Suprapubic skin (tissue), 4 donors: ENCODE measurements around the gene CREB3L4.

ENCODE experiments used
- EP300 ChIP-seq: sonication (generic); formaldehyde crosslinking; IDR thresholded peaks from one replicate; pipeline ENCODE4 v1.6.1; 2017; ENCODE audit warnings: antibody characterized with exemption
- POLR2A ChIP-seq, 2 donors: fragments of 450-650 bp; IDR thresholded peaks; one replicate each; pipeline ENCODE4 v1.6.1; 2017; ENCODE audit warnings: antibody characterized with exemption in 2 of 2, mild to moderate bottlenecking in 2 of 2, moderate library complexity in 2 of 2
- POLR2AphosphoS5 ChIP-seq, 3 donors: sonication (generic); formaldehyde crosslinking; IDR thresholded peaks; one replicate each; pipeline ENCODE4 v1.6.1; 2017; ENCODE audit warnings: antibody characterized with exemption in 3 of 3
- TF ChIP-seq, protein P1 (sequence below), 2 donors: fragments of 200-600 bp in 1 of 2; fragments of 450-650 bp in 1 of 2; sonication (generic) in 1 of 2; IDR thresholded peaks; one replicate each; pipeline ENCODE4 v1.5.1; 2016 to 2019; ENCODE audit warnings: antibody characterized with exemption in 2 of 2, mild to moderate bottlenecking in 1 of 2, moderate library complexity in 1 of 2

DNA sequence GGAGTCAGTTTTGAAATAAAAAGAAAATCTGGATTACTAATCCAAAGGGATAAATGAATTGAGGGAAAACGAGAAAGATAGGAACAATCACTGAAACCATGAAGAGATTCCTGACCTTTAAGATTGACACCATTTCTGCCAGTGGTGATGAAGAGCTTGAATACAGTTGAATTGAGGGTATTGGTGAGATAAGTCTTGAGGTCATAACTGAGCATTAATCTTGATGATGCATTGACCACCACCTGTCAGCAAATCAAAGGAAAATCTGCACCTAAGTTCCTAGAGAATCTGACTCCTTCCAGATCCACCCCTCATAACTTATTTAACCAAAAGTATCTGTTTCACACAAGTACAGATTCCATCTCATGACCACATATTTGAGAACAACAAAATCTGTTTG is 44.4 kb downstream of the CREB3L4 start:
- TF ChIP-seq, protein P1, sequence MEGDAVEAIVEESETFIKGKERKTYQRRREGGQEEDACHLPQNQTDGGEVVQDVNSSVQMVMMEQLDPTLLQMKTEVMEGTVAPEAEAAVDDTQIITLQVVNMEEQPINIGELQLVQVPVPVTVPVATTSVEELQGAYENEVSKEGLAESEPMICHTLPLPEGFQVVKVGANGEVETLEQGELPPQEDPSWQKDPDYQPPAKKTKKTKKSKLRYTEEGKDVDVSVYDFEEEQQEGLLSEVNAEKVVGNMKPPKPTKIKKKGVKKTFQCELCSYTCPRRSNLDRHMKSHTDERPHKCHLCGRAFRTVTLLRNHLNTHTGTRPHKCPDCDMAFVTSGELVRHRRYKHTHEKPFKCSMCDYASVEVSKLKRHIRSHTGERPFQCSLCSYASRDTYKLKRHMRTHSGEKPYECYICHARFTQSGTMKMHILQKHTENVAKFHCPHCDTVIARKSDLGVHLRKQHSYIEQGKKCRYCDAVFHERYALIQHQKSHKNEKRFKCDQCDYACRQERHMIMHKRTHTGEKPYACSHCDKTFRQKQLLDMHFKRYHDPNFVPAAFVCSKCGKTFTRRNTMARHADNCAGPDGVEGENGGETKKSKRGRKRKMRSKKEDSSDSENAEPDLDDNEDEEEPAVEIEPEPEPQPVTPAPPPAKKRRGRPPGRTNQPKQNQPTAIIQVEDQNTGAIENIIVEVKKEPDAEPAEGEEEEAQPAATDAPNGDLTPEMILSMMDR (IDR thresholded peaks at IDR 0.05): no peak
- TF ChIP-seq EP300 (no peak), POLR2A (IDR thresholded peaks at IDR 0.05) (no peak), POLR2AphosphoS5 (IDR thresholded peaks at IDR 0.05) (no peak)
